GM18502 (cell line): Measurements from ENCODE around the gene IL23A.
"Not testable (repeated sequence)": the region's sequence is repeated elsewhere in the genome, so short reads cannot be mapped to it uniquely, and the experiment has no call there.

Experiments
- ATAC-seq: cut with Tn5 transposase; IDR thresholded peaks from one replicate; pipeline ENCODE4 v1.9.1; 2021; ENCODE audit warnings: mild to moderate bottlenecking; ENCODE audit not compliant: unreplicated experiment, poor library complexity

The IL23A gene

DNA sequence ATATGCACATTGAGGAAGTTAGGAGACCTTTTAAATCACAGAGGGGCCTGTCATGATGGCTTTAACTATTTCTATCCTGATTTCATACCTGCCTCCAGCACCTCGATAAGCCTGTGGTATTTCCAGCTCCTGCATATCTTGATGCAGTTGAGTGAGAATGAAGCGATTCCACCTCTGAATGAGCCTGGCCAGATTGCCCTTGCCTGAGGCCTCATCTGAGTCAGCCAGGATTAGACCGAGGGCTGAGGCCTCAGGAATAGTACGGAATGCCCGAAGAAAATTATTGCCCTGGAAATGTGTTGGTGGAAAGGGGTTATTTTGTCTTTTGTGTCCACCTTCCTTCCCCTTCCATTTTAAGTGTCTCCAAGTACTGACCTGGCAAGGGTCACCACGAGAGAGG, 14.5 kb upstream of the IL23A start:
- no peak for ATAC-seq

DNA sequence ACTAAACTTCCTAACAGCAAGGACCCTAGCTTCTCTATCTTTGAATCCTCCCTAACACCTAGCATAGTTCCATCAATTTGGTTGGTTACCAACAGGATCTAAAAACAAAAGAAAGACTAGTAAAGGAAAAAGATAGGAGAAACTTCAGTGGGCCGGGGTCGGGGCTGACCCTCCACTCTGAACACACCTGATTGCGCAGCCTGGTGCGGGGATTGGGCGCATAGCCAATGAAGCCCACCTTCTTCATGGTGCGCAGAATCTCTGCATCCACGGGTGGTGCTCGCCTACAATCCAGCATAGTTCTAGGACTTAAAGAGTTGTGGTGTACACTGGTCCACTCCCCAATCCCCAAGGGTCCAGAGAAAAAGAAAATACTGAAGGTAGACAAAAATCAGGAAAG, 12.6 kb upstream of the IL23A start:
- no peak for ATAC-seq

DNA sequence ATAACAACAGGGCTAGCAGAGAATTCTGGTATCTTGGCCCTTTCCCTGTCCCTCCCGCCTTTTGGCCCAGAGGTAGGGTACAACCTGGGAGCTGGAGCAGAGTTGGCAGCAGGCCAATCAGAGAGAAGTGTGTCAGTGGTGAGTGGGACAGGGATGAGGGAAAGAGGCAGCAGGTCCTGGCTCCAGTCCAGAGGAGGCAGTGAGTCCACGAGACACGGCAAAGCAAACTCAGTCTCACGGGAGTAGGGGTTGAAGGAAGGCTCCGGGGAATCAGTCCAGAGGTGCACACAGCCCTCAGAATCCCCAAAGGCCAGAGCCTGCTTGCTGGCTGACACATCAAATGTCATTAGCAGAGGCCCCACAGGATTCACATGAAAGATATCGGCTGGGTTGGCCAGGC, 12.2 kb upstream of the IL23A start:
- no peak for ATAC-seq

DNA sequence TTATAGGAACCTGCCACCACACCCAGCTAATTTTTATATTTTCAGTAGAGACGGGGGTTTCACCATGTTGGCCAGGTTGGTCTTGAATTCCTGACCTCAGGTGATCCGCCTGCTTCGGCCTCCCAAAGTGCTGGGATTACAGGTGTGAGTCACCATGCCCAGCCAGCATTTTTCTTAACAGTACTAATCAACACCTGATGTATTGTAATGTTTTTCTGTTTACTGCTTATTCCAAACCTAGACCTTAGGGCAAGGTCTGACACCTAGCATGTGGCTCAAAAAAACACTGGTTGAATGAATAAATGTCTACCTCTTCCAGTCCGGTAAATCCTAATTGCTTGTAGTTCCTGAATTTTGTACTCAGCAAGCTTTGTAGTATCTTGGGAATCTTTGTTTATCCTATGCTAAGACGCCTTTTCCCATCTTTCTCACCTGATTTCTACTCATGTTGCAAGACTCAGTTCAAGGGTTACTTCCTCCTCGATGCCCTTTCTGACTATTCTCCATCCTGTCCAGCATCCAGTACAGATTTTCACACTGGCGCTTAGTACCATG, 7.7 kb upstream of the IL23A start:
- ATAC-seq: no peak

DNA sequence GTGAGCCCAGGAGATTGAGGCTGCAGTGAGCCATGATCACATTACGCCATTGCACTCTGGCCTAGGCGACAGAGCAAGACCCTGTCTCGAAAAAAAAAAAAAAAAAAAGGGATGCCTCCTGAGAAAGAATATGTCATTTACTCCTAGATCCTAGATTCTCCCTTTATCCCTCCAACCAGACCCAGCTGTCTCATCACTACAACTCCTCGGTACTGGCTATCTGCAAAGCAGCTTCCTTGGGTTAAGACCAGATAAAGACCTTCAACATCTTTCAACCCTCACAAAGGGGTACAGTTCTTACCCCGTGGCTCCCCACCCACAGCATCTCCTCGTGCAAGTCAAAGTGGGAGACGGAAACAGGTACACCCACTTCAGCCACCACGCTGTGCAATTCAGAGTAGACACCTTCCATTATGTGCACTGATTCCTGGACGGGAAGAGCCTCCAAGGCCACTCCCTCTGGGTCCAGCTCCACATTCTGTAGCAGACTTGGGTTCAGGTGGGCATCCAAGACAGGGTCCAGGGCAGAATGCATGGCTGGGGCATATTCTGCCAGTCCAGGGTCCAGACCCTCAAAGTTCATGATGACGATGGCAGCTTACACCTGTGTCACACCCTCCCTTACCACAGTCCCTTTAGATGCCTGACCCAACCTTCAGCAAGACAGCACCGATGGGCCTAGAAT, 6.0 kb upstream of the IL23A start:
- no peak for ATAC-seq

DNA sequence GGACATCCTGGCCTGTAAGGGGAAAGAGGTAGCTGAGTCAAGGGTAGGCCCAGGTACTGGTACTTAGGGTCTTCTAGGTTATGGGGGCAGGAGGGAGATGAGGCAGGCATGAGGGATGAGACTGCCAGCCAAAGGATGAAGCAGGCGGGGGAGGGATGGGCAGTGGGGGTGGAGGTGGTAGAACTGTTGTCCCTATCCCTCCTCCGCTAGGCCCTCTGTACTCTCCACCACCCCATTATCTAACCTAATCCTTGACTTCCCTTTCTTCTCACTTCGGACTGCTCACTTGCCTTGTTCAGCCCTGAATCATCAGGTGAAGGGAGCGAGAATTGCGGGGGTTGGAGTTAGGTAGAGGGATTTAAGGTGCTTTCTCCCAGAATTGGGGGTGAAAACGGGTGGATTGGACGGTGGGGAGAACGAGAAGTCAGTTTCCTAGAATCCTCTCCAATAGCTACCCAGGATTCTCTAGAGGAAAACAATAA, 5.4 kb upstream of the IL23A start:
- no peak for ATAC-seq

DNA sequence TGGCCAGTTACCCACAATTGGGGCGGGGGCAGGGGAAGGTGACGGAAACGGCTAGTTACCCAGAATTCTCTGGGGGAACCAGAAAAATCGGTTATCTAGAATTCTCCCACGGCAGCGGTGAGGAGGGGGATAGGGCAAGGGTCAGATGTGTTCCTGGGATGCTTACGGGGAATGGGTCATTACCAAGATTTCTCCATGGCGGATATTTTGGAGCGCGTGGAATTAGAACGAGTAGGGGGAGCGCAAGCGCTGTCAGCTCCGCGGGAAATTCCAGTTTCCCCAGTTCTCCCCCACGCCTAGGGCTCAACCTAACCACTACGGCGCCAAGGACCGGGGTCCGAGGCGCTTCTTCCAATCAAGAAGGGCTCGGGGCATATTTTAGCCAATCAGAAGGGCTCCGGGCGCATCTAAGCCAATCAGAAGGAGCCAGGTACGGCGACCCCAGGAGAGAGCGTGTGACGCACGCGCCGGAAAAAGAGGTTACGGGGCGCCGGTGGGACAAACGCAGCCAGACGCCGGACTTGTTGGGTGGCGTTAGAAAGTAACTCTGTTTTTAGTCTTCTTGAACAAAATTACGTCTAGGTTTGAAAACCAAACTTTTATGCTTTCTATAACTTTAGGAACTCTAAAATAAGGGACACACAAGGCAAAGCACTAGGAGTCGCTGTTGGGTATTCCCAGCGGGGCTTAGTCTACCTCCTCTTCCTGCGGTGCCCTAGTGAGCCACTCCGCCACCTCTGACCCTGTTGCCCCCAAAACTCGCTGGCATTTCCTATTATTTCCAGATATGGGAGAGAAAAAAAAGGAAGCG, 4.8 kb upstream of the IL23A start, which contains the start of gene PAN2:
TSS of gene PAN2 (minus strand) at position 322 of the 811 bp plus-strand sequence. CDS start 906 bp downstream, outside the sequence.
- ATAC-seq: peak; percentile 89

DNA sequence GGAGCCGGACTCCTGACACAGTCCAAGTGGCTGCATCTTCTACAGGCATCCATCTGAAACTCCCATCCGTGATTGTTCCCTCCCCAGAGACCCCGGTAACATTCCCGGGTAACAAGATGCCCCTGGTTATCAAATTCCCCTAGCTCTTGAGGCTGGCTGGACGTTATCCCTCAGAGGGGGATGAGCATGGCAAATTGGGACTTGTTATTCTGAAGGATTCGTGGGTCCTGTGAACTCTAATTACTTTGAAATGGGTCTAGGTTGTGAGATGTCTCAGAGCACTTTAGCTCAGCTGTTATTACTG, 4.2 kb upstream of the IL23A start:
- no peak for ATAC-seq

DNA sequence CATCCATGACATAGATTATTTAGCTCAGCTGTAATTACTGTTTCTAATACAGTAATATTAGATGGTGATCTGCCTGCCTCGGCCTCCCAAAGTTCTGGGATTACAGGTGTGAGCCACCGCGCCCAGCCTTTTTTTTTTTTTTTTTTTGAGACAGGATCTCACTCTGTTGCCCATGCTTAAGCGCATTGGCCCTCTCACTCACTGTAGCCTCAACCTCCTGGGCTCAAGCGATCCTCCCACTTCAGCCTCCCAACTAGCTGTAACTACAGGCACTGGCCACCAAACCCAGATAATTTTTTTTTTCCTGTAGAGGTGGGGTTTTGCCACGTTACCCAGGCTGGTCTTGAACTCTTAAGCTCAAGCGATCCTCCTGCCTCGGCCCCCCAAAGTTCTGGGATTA, 3.2 kb upstream of the IL23A start:
- not testable (repeated sequence) for ATAC-seq

DNA sequence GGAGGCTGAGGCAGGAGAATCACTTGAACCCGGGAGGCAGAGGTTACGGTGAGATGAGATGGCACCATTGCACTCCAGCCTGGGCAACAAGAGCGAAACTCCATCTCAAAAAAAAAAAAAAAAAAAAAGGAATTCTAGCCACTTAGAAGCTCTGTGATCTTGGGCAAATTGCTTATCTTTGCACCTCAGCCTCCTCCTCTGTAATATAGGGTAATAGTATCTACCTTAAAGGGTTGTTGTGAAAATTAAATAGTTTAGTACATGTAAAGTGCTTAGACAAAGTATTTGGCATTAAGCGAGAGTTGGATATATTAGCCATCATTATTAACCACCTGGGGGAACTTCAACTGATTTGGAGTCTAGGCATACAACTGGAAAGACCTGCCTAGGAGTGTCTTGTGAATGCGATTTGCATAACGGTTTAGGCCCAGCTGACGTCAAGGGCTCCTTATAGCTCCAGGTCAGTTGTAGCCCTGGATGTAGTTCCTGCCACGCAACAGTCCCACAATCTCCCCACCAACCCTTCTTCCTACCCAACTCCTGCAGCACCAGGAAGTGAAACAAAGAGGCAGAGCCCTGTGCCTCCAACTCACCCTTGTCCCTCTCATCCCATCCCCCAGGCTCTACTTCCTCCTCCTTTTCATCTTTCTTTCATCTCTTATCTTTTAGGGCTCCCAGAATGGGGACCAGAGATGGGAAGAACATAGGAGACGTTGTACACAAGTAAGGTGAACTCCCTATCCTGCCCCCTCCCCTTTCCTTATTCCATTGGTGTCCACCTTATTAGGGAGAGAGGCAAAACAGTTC, 2.1 kb upstream of the IL23A start:
- no peak for ATAC-seq

DNA sequence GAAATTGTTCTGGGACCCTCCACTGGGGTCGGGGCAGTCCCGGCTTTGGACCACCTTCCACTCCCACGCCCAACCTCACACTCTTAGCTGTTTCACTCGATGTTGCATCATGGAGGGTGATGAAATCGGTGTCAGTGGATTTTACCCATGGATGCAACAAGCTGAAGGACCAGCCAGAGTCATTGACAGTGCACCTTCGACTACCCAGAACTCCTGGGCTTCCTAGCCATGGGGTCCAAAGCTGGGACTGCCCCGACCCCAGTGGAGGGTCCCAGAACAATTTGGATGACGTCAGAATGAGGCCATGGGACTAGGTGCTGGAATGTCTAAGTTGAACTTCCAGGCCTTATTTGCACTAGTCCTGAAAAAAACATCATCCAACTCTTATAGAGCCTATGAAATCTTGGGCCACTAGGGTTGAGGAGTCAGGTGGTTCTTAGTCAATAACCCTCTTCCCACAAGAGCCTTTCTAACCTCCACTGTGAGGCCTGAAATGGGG, 882 bp upstream of the IL23A start:
- ATAC-seq: no peak

DNA sequence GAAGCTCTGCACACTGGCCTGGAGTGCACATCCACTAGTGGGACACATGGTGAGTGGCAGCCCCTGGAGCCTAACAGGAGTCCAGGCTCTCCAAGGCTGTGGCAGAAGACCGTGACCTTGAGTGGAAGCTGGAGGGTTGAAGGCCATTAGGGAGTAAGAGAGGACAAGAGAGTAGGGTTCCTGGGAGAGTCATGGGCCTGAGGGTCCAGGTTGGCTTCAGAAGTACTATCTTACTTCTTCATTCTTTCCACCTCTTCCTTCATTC, 406 bp downstream of the IL23A start:
- ATAC-seq: no peak

DNA sequence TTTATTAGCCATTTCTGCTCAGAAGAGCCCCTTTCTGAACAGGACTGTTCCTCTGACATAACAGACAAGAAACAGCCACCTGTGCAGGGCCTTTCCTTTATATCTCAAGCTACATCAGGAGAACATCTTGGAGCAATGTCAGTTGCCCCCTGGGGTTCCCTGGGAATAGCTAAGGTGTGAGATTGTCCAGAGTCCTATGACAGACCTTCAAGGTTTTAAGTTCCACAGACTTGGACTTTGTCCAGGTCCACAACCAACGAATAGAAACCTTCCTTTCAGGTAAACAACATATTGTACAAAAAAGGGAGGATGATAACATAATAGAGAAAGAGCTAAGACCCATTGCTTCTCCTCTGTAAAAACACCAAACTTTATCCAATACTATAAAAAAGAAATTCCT, 2.9 kb downstream of the IL23A start:
- ATAC-seq: no peak

DNA sequence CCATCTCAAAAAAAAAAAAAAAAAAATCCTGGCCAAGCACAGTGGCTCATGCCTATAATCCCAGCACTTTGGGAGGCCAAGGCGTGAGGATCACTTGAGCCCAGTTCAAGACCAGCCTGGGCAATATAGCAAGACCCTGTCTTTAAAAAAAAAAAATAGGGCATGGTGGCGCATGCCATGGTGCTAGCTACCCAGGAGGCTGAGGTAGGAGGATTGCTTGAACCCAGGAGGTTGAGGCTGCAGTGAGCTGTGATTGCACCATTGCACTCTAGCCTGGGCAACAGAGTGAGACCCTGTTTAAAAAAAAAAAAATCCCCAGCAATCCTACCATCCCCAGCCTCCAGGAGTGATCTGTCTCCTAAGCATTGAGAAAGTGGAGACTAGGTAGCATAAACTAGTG, 3.6 kb downstream of the IL23A start:
- not testable (repeated sequence) for ATAC-seq

DNA sequence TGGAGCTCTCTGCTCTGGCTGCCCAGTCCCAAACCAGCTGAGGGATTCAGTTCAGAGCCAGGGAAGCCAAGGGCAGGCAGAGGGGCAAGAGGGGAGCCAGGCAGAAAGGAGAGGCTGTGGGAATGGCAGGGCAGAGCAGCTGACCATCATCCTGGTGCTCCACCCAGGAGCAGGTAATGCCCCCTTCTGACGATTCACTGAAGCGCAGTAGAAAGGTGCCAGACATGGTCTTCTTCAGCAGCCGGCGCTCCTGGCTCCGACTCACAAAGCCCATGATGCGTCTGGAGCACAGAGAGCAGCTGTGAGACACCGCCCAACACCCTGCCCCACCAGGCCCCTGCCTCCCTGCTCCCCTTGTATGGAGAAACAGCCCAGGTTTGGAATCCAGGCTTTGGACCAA, 8.0 kb downstream of the IL23A start:
- no peak for ATAC-seq

DNA sequence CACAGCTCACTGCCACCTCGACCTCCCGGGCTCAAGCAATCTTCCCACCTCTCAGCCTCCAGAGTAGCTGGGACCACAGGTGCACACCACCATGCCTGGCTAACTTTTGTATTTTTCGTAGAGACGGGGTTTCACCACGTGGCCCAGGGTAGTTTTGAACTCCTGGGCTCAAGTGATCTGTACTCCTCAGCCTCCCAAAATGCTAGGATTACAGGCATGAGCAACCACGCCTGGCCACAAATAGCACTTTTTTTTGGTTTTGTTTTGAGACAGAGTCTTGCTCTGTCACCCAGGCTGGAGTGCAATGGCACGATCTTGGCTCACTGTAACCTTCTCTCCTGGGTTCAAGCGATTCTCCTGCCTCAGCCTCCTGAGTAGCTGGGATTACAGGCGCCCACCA, 8.6 kb downstream of the IL23A start:
- ATAC-seq: not testable (repeated sequence)

DNA sequence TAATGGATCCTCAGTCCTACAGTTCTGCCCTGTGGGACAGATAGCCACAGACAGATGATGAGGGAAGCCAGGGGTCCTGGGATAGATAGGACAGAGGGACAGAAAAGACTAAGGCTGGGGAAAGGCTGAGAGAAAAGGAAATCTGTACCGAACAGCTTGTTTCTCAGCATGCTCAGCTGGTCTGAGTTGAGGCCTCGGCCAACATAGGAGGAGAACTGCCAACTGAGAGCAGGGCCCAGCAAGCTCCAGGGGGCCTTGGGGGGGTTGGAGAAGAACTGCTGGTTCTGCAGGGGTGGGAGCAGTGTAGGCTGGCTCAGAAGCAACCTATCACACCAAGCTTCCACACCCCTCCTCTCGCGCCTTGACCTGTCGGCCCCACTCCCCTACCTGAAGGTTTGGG, 10.1 kb downstream of the IL23A start:
- ATAC-seq: no peak

DNA sequence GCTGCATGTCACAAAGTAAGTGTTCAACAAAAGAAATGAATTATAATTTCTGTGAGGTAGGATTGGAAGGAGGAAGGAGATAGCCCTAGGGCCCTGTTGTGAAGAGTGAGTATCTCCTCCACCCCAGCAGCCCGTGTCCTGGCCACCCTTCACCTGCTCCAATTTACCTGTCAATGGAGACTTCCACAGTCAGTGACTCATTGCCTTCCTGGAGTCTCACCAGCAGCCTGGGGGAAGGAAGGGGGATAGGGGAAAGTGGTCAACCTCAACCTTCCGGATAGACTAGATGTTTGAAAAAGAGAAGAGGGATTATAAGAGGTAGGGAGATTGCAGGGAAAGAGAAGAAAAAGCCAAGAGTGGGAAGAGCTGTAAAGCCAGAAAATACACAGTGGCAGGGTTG, 12.0 kb downstream of the IL23A start:
- no peak for ATAC-seq

DNA sequence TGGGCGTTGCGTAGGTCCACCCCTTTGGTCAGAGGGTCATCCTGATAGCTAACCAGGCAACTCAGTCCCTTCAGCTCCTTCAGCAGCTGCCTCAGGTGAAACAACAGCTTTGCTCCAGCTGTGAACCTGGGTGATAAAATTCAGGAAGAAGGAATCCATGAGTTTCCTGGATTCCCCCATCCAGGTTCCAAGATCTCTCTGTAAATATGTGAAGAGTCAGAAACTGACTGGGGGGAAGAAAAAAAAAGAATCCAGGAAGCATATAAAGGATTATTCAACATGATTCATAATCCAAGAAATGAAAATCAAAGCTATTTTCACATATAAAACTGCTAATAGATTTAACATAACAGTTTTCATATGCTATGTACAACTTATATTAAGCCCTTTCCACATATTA, 12.6 kb downstream of the IL23A start:
- no peak for ATAC-seq

DNA sequence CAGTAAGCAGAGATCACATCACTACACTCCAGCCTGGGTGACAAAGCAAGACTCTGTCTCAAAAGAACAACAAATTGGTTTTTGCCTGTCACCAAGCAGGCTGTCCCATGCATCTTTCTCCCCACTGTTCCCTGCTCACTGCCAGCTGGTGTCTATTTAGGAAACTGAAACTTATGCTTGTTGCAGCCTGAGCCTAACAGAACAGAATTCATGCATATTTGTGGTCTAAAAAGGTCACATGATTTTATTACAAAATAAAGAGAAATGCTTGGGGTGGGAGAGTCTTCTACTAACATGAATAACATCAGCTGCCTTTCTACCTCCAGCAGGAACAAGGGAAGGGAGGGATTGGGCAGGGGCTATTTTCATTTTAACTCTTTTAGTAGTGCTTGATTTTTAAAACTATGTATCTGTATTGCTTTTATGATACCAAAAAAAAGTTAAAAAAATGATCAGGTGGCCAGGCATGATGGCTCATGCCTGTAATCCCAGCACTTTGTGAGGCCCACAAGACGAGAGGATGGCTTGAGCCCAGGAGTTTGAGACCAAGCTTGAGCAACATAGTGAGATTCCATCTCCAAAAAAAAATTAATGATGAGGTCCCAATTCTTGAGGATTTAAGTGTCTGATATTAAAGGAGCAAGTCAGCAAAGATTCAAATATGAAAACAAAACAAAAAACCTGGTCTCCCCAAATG, 20.3 kb downstream of the IL23A start:
- ATAC-seq: no peak
